Mucosa of gallbladder (tissue), 1 donor: ENCODE results near the gene CDK2AP2. TPM values are rescaled to one million over a fixed set of nuclear protein-coding genes. Genes with fewer than 3 reads are reported as not detected.
"Not testable (repeated sequence)": the region's sequence is repeated elsewhere in the genome, so short reads cannot be mapped to it uniquely, and the experiment has no call there.

Experiments
- DNase-seq: peaks from one replicate; pipeline ENCODE4 v3.0.0-alpha.2; 2020; ENCODE audit warnings: low spot score
- total RNA-seq: library from RNA; stranded (reverse); gene quantifications from one replicate; pipeline ENCODE4 v1.2.1, GENCODE V29; 2021
- donor health status: DM: no; HTN: no; CAD: no.

The CDK2AP2 gene
- total RNA-seq, 1 donor from 2014 or later, result 95.5 TPM

- no peak for DNase-seq
Observed at GRCh38 chr11:67489885-67490726, 17.9 kb downstream of the CDK2AP2 start.

GRCh38 chr11:67489203-67489884, 18.6 kb downstream of the CDK2AP2 start:
- no peak for DNase-seq

DNA sequence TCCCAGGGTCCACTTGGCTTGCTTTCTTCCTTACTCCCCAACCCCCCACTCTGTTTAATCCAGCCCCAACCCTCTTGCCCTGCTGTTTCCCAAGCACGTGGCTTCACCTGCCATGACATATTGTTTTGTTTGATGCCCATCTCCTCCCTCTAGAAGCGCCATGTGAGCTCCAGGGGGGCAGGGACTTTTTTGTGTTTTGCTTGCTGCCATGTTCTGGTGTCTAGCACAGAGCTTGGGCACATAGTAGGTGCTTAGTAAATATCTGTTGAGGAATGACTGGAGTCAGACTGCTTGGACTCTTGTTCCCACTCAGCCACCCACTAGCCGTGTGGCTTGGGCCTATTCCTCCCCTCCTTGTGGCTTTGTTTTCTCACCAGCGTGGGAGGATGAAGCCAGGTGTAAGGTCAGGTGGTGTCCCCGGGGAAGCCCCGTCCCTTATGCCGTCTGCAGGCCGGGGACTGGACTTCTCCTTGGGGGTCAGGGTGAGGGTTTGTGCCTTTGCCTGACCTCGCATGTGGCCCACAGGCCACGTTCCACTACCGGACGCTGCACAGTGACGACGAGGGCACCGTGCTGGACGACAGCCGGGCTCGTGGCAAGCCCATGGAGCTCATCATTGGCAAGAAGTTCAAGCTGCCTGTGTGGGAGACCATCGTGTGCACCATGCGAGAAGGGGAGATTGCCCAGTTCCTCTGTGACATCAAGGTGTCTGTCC, 21.3 kb downstream of the CDK2AP2 start:
- no peak for DNase-seq

GRCh38 chr11:67485873-67486361, 22.0 kb downstream of the CDK2AP2 start:
- not testable (repeated sequence) for DNase-seq

GRCh38 chr11:67484847-67485311, 23.1 kb downstream of the CDK2AP2 start:
- DNase-seq, result no peak

DNA sequence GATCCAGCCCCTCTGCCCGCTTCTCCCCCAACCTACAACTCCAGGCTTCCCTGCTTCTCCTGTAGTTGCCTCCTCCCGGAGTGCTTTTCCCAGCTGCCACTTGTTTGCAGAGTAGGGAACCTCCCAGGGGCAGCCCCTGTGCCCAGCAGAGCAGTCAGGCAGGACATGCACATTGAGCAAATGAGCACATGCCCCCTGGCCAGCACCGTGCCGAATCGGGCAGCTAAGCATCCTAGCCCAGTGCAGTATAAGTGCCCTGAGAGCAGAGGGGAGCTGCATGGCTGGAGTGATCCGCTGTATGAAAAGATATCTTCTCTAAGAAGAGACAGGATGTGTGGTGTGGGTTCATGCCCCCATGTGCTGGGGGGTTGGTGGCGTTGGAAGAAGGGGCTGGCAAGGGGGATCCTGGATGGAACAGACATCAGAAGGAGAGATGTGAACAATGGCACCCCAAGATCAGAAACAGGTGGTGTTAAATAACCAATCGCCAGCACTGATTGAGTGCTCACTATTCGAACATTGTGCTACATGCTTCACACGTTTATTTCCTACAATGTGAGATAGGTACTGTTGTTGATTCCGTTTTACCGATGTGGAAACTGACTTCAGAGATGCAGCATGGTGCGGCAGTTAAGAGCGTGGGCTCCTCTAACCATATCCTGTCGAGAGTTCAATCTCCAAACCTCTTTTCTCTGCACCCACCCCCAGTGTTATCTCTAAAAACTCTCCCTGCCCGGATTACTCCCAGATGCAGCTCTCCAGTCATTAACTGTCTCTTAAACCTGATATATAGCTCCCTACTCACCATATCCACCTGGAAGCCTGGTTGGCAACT, 23.9 kb downstream of the CDK2AP2 start:
- DNase-seq, result no peak

- DNase-seq, result peak; percentile 99
Observed at GRCh38 chr11:67482827-67483798, 24.8 kb downstream of the CDK2AP2 start, which contains the start of gene AIP. TSS of gene AIP (plus strand) at chr11:67483026. CDS start at chr11:67483159, 133 bp downstream.

DNA sequence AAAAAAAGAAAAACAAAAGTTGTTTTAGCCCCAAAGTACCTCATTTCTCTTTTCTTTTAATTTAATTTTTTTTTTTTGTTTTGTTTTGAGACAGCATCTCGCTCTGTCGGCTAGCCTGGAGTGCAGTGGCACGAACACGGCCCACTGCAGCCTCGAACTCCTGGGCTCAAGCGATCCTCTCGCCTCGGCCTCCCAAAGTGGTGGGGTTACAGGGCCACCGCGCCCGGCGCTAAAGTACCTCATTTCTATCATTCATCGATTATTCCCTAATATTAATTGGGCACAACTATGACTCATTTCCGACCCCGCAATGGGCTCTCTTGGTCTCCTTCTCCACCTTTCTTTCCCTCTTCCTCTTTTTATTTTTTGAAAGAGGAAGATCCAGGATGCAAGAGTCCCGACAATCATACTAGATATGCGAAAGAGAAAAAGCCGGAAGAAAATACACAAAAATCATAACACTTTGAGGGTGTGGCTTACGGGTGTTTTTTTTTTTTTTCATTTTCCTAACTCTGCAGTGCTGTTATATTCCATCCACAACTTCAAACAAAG, 25.6 kb downstream of the CDK2AP2 start:
- no peak for DNase-seq

DNA sequence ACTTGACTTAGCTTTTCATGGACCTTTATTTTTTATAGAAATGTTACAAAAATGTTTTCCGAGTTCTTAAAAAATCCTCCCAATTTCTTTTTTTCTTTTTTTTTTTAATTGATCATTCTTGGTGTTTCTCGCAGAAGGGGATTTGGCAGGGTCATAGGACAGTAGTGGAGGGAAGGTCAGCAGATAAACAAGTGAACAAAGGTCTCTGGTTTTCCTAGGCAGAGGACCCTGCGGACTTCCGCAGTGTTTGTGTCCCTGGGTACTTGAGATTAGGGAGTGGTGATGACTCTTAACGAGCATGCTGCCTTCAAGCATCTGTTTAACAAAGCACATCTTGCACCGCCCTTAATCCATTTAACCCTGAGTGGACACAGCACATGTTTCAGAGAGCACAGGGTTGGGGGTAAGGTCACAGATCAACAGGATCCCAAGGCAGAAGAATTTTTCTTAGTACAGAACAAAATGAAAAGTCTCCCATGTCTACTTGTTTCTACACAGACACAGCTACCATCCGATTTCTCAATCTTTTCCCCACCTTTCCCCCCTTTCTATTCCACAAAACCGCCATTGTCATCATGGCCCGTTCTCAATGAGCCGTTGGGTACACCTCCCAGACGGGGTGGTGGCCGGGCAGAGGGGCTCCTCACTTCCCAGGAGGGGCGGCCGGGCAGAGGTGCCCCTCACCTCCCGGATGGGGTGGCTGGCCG, 30.5 kb downstream of the CDK2AP2 start:
- DNase-seq, result not testable (repeated sequence)

GRCh38 chr11:67476692-67477091, 31.3 kb downstream of the CDK2AP2 start:
- DNase-seq, result not testable (repeated sequence)

GRCh38 chr11:67472882-67473281, 35.1 kb downstream of the CDK2AP2 start:
- no peak for DNase-seq

- no peak for DNase-seq
Observed at GRCh38 chr11:67470337-67471002, 37.5 kb downstream of the CDK2AP2 start.

- DNase-seq, result no peak
Observed at GRCh38 chr11:67469508-67469811, 38.5 kb downstream of the CDK2AP2 start.

GRCh38 chr11:67468759-67469507, 39.0 kb downstream of the CDK2AP2 start, which contains the start of gene TMEM134:
TSS of gene TMEM134 (minus strand) at chr11:67469251. CDS start at chr11:67469192, 59 bp downstream.
- peak; percentile 92 for DNase-seq

DNA sequence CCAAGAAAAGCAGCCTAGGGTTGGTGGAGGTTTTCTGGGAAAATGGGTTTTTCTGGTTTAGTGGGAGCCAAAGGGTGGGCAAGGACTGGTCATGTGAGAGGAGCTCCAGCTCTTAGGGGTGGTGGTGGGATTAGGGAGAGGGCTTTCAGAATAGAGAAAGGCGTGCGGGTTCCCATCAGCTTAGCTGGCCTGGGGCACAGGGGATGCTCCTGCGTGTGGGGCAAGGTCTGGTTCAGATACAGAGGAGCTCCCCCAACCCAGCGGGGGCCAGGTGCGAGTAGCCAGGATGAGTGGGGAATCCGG, 39.6 kb downstream of the CDK2AP2 start:
- no peak for DNase-seq

- DNase-seq, result peak; percentile 80
Observed at GRCh38 chr11:67468056-67468455, 39.9 kb downstream of the CDK2AP2 start.

DNA sequence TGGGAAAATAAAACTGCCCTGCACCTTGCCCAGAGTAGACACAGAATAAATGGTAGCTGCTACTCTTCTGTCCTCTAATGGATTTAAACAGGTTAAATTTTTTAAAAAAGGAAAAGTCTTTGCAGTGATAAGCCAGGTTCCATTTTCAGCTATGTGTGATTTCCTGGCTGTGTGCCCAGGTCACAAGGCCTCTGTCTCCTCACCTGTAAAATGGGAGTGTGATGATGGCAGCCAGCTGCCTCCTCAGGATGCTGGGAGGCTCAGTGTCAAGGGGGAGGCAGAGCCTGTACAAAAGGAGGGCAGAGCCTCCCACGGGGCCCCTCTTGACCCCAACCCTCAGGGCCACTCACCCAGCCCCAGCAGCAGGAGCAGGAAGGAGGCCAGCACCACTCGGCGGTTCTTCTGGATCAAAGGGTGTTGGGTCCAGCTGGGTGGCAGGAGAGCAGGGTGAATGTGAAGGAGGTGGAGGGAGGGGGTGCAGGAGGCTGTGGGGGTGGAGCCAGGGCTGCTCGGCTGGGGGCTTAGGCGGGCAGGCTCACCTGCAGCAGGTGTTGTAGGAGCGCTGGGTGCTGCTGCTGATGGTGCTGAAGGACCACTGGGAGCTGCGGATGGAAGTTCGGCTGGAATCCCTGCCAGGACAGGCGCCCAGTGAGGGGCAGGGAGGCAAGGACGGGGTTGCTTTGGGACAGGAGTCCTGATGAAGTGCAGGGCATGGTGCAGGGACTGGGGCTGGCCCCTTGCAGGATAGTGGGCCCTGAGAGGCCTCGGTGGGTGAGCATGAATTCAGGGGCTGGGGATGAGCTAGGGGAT, 40.8 kb downstream of the CDK2AP2 start:
- DNase-seq, result no peak
